Activated effector memory CD4-positive, alpha-beta T cell treated with anti-CD3 and anti-CD28 coated beads, Interleukin-2, amount 50 U/mL, for 16 hours (primary cell): ENCODE measurements around the gene GSTM1.

ENCODE experiments used
- DNase-seq: peaks from one replicate; pipeline ENCODE4 v3.0.0-alpha.2; 2020

GSTM1 gene

DNA sequence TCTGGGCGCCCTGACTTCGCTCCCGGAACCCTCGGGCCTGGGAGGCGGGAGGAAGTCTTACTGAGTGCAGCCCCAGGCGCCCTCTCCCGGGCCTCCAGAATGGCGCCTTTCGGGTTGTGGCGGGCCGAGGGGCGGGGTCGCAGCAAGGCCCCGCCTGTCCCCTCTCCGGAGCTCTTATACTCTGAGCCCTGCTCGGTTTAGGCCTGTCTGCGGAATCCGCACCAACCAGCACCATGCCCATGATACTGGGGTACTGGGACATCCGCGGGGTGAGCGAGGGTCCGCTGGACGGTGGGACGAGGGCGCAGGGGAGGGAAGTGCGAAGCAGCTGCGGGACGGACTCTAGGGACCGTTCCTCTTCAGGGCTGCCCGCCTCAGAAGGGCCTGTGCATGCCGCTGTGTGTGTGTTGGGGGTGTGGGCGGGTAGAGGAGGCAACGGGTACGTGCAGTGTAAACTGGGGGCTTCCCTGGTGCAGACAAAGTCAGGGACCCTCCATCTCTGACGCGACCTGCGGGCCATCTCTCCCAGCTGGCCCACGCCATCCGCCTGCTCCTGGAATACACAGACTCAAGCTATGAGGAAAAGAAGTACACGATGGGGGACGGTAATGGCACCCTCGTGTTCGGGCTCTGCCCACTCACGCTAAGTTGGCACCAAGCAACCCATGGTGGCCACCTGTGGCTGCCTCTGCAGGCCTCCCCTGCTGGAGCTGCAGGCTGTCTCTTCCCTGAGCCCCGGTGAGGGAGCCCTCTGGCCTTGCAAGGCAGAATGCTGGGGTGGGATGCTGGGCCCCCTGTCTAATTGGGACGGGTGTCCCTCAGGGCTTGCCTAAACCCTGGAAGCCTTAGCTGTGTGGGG lies at the start of gene GSTM1:
Gene GSTM1, plus strand, starts transcription at position 177 of the 859 bp plus-strand sequence. Its CDS starts 57 bp downstream, at position 234.
- no peak for DNase-seq

DNA sequence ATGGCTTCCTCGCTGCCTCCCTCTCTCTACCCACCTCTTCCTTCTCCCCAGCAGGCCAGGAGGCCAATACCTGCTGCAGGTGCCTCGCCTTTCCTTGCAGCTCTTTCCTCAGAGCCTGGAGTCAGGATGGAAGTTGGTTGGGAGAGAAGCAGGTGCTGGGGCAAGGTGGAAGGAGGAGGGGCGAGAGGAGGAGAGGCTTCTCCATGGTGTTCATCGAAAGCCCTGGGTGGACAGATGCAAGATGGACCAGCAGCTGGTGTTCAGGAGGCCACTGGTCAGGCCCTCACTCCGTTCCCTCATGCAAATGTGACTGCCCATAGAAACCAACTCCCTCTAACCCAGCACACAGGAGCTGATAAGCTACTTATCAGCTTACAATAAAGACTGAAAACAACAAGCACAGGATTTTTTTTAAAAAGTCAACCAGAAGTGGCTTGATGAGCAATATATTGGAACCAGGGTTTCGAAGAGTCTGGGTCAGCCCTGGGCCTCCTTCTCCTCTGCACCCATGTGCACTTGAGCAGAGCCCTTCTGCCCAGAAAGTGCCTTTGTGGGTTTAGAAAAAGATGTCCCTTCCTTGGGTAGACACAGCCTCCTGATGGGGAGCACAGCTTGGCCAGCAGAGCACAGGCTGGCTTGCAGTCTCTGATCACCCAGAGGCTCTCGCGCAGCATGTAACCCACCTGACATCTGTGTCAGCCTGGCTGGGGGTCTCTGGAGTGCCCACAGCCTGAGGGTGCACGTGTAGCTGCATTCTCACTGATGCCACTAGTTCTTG lies 48.4 kb upstream of the GSTM1 start:
- no peak for DNase-seq

DNA sequence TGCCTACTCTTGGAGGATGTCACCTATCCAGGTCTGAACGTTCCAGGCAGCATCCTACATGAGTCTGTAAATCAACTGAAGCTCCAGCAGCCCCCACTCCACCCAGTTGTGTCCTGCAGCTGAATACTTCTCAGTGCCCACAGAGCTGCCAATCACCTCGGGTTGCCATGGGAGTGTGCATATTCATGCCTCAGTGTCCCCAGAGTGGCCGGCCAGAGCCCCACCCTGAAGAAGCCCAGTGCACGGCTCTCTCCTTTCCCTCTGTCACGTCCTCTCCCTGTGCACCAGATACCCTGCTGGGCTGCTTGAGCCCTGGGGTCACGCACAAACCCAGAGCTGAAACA lies 47.8 kb upstream of the GSTM1 start:
- peak; percentile 61 for DNase-seq

DNA sequence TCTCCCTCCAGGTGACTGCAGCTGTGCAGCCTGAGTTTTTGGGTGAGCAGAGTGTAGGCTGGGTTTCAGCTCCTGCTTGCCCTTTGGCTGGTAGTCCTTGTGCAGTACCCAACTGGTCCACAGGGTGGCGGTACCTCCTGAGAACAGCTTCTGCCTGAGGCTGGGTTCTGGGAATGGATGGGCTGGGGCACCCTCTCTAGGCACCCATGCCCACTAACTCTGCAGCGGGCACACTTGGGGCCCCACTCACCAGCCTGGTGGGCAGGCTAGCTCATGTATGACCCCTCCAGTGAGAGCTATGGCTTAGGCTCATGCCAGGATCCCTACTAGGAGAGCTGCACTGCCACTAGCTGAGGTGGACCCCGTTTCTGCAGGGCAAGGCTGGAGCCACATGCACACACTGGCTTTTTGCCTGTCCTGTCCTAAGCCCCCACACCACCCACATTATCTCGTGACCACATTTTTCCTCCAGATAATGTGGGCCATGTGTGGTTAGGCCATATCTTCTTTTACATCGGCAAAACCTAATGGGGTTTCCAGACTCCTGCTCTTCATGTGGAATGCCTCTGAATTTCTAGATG lies 47.2 kb upstream of the GSTM1 start:
- DNase-seq = peak; percentile 97

DNA sequence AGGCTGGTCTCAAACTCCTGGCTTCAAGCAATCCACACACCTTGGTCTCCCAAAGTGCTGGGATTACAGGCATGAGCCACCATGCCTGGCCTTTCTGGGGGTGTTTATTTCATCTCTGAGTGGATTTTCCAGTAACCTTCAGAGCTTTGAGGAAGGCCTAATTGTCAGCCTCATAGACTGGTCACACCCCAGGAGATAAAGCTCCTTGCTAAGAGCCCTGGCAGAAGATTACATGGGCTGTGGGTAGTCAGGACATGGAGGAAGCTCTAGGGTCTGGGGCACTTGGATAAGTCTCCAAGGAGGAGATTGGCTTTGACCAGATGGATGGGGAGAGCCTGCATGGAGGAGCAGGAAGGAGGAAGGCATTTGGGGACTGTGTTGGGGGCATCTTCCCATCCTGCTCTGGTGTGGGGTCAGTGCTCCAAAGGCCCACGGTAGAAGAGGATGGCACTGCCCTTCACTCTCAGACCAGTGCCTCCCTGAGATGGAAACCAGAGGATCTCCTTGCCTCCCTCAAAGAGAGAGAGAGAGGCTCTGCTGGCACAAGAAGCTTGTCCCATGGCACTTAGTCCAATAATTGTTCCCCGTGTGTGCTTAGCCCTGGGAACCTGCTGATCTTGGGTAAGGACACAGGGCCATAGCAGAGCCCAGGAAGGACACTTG lies 46.4 kb upstream of the GSTM1 start:
- no peak for DNase-seq

DNA sequence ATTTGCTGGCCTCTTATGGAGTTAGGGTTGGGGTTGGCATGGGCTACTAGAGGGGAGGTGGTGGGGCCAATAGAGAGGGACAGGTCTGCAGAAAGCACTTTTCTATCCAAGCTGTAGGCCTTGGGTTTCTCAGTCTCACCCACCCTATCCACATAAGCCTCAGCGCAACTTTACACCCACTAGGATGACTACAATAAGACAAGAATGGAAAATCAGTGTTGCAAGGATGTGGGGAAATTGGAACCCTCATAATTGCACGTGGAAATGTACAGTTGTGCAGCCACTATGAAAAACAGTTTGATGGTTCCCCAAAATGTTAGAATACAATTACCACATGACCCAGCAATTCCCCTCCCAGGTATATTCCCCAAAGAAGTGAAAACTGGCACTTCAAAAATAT lies 45.8 kb upstream of the GSTM1 start:
- no peak for DNase-seq

DNA sequence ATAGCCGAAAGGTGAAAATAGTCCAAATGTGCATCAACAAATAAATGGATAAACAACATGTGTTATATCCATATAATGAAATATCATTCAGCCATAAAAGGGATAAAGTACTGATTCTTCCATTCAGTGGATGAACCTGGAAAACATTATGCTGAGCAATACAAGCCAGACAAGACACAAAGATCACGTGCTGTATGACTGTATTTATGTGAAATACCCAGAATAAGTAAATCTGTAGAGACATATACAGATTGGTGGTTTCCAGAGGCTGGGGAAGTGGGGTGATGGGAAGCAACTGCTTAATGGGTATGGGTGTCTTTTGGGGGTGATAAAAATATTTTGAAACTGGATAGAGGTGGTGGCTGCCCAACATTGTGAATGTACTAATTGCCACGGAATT lies 45.0 kb upstream of the GSTM1 start:
- no peak for DNase-seq

DNA sequence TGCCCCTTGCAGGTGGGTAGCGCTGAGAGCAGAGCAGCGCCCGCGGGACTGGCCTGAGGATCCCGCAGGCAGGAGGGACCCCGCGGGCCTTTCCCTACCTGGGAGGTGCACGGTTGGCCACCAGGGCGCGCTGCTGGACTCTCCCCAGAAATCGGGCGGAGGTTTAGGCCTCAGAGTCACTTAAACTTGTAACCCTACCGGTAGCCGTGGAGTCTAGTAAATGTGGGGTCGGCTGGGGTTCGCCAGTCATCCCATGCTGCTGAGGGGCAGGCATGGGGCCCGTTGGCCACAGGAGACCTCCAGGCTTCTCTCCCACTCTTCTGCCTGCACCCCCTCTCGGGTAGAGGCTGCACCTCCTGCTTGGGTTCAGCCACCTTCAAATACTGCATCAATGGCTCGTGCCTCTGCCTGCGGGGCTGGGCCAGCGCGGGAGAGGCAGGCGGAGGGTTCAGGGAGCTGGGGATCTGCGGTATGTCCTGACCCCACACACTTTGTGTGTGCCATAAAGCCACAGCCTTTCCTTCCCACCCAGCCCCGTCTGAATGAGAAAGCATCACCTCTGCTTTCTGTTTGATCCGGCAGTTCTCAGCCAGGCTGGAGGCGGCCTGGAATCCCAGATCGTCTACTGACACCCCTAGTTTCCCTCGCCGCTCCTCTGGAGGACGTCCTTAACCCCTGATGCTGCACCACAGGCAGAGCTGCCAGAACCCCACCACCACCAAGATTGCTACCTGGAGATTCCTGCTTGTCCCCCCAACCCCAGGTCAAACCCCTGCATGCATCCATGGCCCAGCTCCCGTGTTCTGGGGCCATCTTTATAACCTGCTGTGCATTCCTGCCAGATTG lies 44.0 kb upstream of the GSTM1 start:
- peak; percentile 95 for DNase-seq

DNA sequence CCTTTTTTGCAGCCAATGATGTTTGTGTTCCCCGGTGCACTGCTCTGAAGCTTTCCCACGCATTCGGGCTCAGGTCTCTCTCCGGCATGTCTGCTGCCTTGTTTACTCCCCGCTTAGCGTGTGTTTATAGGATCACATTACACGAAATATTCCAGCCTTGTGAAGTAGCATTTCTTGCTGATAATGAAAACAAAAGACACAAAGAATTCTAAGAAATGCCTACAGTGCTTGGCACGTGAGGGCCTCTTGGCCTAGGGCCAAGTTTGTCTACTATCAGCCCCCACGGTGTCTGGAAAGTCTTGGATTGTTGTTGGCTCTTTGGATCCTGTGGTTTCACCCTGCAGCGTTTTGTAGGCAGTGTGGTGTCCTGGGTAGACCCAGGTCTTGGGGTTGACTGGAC lies 42.9 kb upstream of the GSTM1 start:
- DNase-seq = no peak

DNA sequence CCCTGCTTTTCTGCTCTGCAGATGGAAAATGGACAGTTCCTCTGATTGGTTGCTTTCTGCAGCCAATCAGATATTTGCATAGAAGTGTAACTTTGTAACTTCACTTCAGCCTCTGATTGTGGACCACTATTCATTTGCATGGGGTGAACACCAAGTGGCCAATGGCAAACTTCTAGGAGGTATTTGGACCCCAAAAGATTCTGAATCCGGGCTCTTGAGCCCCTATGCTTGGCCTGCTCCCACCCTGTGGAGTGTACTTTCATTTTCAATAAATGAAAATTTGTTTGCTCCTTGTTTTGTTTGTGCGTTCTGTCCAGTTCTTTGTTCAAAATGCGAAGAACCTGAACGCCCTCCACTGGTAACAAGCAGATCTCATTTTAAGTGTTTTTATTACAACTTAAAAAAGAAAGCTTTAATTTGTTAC lies 38.1 kb upstream of the GSTM1 start:
- no peak for DNase-seq

DNA sequence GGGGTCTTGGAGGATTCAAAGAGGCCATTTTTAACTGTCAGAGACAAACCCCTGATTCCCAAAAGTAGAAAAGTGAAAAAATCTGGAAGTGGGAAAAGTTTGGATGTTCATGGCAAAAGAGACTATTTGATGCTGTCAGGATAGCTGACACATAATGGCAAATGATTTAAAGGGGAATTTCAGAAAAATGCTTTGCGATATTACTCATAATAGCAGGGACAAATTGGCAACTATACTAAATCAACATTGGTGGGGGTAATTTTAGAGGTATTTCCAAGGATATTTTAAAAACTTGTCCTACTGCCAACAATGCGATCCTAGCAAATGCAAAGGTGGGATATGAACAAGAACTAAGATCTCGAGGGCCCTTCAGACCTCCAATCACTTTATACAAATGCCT lies 37.0 kb upstream of the GSTM1 start:
- DNase-seq = no peak

DNA sequence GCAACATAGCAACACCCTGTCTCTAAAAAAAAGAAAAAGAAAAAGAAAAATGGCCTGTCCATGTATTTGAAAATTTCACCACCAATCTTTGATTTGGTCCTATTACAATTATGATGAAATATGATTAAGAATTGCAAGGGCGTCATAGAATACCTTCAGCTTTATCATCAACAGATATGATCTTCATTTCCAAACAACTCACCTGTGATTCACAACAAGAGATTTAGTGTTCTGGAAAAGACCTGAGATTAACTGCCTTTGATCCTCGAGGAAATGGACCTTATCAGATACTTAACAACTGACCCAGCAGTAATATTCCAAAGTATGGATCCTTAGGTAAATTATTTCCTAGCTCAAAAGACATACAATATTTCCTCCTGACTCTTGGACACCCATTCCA lies 35.2 kb upstream of the GSTM1 start:
- DNase-seq = no peak

DNA sequence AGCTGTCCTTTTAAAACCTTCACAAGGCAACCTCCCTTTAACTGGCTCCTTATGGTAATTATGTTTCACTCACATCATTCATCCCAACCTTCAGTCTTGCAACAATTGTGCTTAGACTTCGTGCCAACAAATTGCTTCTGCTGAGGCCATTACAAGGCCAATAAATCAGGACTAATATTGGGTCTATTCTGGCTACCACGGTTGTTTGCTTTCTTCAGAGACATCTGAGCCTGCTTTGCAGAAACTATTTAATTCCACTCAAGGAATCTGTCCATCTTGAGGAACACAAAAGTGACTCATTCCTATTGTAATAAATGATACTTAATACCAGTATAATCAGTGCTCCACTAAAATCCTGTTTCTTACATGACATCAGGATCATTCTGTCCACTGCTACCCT lies 34.3 kb upstream of the GSTM1 start:
- no peak for DNase-seq

DNA sequence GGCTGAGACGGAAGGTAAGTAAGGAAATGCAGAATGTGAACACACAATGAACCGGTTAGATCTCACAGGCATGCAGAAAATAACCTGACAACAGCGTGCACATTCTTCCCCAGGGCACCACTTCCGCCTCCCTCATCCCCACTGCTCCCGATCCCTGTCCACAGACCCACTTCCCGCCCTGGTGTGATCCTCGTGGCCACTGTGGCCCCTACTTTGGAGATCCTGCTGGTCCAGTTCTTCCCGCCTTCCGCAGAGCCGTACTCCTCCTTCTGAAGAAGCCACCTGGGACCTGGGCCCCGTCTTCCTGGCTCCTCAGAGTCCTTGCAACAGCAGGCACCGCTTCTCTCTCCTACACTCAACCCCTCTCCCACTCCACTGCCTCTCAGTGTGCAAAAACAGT lies 33.1 kb upstream of the GSTM1 start:
- DNase-seq = no peak

DNA sequence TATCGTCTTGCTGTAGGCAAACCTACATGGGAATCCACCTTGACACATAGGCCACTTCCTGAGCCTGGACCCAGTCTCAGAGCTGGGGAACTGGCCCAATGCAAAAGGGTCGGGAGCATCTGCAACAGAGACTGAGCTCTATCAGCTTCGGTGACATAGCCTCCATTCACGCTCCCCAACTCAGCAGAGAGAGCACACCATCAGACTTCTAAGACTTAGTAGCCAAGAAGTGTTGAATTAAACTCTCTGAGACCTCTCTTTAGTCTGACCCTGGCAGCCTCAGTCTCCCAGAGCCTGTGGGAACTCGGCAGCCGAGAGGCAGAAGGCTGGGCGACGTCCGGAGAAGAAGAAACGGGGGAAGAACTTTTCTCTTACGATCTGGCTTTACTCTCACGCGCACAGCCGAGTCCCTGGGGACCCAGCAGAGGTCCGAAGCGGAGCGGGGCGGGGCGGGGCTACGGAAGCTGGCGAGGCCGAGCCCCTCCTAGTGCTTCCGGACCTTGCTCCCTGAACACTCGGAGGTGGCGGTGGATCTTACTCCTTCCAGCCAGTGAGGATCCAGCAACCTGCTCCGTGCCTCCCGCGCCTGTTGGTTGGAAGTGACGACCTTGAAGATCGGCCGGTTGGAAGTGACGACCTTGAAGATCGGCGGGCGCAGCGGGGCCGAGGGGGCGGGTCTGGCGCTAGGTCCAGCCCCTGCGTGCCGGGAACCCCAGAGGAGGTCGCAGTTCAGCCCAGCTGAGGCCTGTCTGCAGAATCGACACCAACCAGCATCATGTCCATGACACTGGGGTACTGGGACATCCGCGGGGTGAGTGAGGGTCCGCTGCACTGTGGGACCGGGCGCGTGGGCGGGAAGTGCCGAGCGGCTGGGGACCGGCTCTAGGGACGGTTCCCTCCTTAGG lies 31.8 kb upstream of the GSTM1 start, which contains the start of gene GSTM4:
Gene GSTM4, plus strand, starts transcription at position 485 of the 905 bp plus-strand sequence. Its CDS starts 291 bp downstream, at position 776.
- DNase-seq = peak; percentile 88

DNA sequence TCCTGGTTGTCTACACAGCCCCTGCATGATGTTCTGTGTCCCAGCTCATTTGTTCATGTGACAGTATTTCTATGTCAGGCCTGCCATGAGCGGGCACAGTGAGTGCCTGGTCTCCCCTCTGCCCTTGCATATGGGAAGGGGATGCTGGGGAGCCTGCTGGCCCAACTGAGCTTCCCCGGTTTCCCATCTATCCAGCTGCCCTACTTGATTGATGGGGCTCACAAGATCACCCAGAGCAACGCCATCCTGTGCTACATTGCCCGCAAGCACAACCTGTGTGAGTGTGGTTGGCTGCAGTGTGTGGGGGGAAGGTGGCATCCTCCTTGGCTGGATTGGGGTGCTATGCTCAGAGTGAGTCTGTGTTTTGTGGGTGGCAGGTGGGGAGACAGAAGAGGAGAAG lies 30.2 kb upstream of the GSTM1 start:
- DNase-seq = no peak

DNA sequence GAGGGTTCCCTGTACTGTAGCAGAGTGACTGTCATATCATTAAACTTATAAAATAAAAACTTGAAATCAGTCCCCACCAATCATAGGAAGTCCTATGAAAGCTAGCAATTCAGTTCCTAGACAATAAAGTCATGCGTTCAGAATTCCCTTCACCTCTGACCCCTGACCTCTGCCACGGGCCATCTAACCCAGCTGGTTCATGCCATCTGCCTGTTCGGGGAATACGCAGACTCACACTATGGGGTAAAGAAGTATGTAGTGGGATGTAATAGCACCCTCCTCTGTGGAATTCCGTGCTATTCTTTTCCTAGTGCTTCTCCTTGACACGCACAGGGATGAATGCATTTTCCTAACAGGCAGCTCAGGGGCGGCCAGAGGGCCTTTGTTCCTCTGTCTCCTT lies 29.6 kb upstream of the GSTM1 start:
- no peak for DNase-seq

DNA sequence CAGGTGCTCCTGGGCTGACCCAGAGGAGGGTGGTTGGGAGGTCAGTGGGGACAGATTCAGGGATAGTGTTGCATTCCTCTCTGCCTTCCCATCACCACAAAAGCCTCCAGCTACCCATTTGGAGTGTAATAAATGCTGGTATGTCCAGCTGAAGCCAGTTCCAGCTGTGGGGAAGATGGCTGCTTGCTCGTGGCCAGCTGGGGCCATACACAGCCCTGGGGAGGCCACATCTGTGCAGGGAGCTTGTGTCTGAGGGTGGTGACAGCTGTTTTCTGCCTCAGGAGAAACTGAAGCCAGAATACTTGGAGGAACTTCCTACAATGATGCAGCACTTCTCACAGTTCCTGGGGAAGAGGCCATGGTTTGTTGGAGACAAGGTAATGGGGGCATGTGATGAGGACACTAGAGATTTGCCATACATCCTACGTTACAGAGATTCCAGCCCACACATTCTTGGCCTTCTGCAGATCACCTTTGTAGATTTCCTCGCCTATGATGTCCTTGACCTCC lies 29.0 kb upstream of the GSTM1 start:
- no peak for DNase-seq

DNA sequence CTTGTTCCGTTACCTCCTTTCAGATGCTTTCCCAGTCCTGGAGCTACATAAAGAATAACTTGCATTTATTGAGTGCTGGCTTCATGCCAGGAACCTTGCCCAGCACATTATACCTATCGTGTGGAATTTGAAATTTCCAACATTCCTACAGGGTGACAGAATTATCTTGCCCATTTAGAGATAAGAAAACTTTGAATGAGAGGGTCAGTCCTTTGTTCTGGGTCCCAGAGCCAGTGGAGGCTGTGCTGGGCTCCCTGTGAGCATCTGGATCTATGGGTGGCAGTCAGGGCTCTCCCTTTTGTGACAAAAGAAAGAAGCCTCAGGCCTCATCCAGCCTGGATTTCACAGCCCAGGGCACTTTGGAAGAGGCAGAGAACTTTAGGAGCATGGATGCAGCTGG lies 28.5 kb upstream of the GSTM1 start:
- DNase-seq = no peak

DNA sequence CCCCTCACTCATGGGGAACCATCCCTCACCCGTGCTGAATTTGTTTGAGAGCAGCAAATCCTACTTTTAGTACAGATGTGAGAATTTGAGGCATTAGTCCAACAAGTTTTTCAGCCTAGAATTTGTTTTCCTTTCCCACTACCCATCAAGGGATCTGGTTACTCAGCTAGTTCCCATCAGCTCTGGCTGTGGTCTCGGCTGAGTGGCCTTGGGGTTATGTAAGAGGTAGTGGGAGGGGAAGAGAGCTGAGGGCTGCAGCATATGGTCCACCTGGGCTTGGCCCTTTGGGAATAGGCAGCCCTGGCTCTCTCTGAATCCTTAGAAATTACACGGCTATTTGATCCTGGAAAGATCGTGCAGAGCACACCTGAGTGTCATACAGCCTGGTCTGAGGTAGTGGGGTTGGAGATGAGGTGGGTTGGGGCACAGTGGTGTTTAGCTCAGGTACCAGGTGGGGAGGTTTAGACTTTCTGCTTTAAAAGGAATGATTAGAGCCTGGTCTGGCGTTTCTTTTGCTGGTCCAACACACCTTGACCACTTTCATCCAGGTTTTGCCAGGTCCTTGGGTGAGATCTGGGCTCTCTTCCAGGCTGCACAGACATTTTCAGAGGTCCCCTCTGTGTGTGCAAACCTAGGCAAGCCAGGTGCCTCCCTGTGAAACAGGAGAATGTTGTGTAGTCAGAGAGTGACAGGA lies 27.5 kb upstream of the GSTM1 start:
- no peak for DNase-seq
